HCT116 (cell line): ENCODE results near the gene DRD5. TPM values are rescaled to one million over a fixed set of nuclear protein-coding genes. Genes with fewer than 3 reads are reported as not detected.

Experiments used
- ATAC-seq: fragments of 200-7000 bp; cut with Tn5 transposase; 2 replicates; pipeline ENCODE4 v1.9.1; 2020; ENCODE audit warnings: mild to moderate bottlenecking, moderate library complexity
- BruUV-seq: library from RNA; stranded (reverse); fragments of 400-500 nt; replicated peaks from 2 replicates; lab custom pipeline; 2021; lab: Mats Ljungman, UMichigan
- CTCF ChIA-PET: fragments of 300-600 bp; sonication (Branson Sonifier 250); formaldehyde crosslinking; loops from one replicate; lab custom pipeline; 2021; ENCODE audit warnings: antibody characterized with exemption; lab: Charles Lee
- POLR2A ChIA-PET: fragments of 300-600, 350-600 bp; sonication (Branson Sonifier 250); formaldehyde crosslinking; loops from one replicate; lab custom pipeline; 2021; ENCODE audit warnings: antibody characterized with exemption; lab: Charles Lee
- RAD21 ChIA-PET, 2 experiments: fragments of 300-600 bp; sonication (Branson Sonifier 250); formaldehyde crosslinking; loops; one replicate each; lab custom pipeline; 2023; ENCODE audit warnings: low total read pairs in 2 of 2; ENCODE audit not compliant: uncharacterized antibody in 2 of 2, unreplicated experiment in 2 of 2, low non-redundant PET in 1 of 2; lab: Charles Lee
- DNase-seq: peaks from one replicate; pipeline ENCODE4 v3.0.0-alpha.2; 2010; ENCODE audit warnings: low read depth, low spot score
- H2AFZ ChIP-seq: fragments of 200-600 bp; shearing (Covaris generic), sonication (generic); 2 replicates; pipeline ENCODE4 v1.6.1; 2017; ENCODE audit warnings: low read depth, mixed run types, mixed read lengths, antibody characterized with exemption, low read length; ENCODE audit not compliant: poor library complexity, severe bottlenecking
- H3K27ac ChIP-seq: 2 replicates; pipeline ENCODE4 v1.5.1; 2012; ENCODE audit warnings: low read depth, low read length
- H3K27me3 ChIP-seq: fragments of 200-600 bp; sonication (generic); 2 replicates; pipeline ENCODE4 v1.6.1; 2016; ENCODE audit warnings: mixed run types, low read length, mixed read lengths; ENCODE audit not compliant: insufficient read depth
- H3K36me3 ChIP-seq, 2 experiments: fragments of 200-500 bp in 1 of 2; fragments of 200-600 bp in 1 of 2; sonication (Bioruptor generic) in 1 of 2; sonication (generic) in 1 of 2; 2 replicates each; pipeline versions ENCODE4 v1.5.1 to v1.6.1; 2014 to 2016; ENCODE audit warnings: low read length in 2 of 2, inconsistent platforms in 1 of 2, mixed read lengths in 1 of 2, mixed run types in 1 of 2; ENCODE audit not compliant: insufficient read depth in 2 of 2, control insufficient read depth in 1 of 2
- H3K4me1 ChIP-seq, 2 experiments: fragments of 200-600 bp in 1 of 2; sonication (generic) in 1 of 2; 2 replicates each; pipeline versions ENCODE4 v1.5.1 to v1.6.1; 2012 to 2017; ENCODE audit warnings: low read length in 2 of 2, inconsistent platforms in 1 of 2, mild to moderate bottlenecking in 1 of 2, mixed read lengths in 1 of 2, mixed run types in 1 of 2, moderate library complexity in 1 of 2; ENCODE audit not compliant: insufficient read depth in 2 of 2, control insufficient read depth in 1 of 2
- H3K4me2 ChIP-seq: fragments of 200-600 bp; sonication (generic); 2 replicates; pipeline ENCODE4 v1.6.1; 2017; ENCODE audit warnings: mixed run types, low read length, mixed read lengths
- H3K4me3 ChIP-seq, 2 experiments: fragments of 200-600 bp in 1 of 2; sonication (generic) in 1 of 2; replicated peaks in 1 of 2; 2 replicates each; pipeline ENCODE4 v1.5.1; 2011 to 2016; ENCODE audit warnings: low read length in 2 of 2, control low read depth in 1 of 2, low read depth in 1 of 2, mild to moderate bottlenecking in 1 of 2, mixed read lengths in 1 of 2, mixed run types in 1 of 2
- H3K79me2 ChIP-seq: fragments of 200-600 bp; sonication (generic); 2 replicates; pipeline ENCODE4 v1.6.1; 2017; ENCODE audit warnings: mild to moderate bottlenecking, mixed run types, low read length, moderate library complexity, mixed read lengths; ENCODE audit not compliant: insufficient read depth
- H3K9ac ChIP-seq: fragments of 200-600 bp; sonication (generic); 2 replicates; pipeline ENCODE4 v1.6.1; 2016; ENCODE audit warnings: low read length, mixed read lengths
- H3K9me2 ChIP-seq: fragments of 200-600 bp; sonication (generic), shearing (Covaris generic); 2 replicates; pipeline ENCODE4 v1.6.1; 2017; ENCODE audit warnings: mixed run types, mild to moderate bottlenecking, moderate library complexity; ENCODE audit not compliant: insufficient read depth
- H3K9me3 ChIP-seq, 2 experiments: fragments of 200-500 bp in 1 of 2; fragments of 200-600 bp in 1 of 2; sonication (Bioruptor generic) in 1 of 2; sonication (generic) in 1 of 2; 2 replicates each; pipeline ENCODE4 v1.6.1; 2014 to 2017; ENCODE audit warnings: low read length in 2 of 2, mixed read lengths in 2 of 2, inconsistent platforms in 1 of 2, low read depth in 1 of 2, mild to moderate bottlenecking in 1 of 2, mixed run types in 1 of 2, moderate library complexity in 1 of 2; ENCODE audit not compliant: control insufficient read depth in 1 of 2, insufficient read depth in 1 of 2
- H4K20me1 ChIP-seq: fragments of 200-600 bp; sonication (generic), shearing (Covaris generic); 2 replicates; pipeline ENCODE4 v1.6.1; 2017; ENCODE audit warnings: mixed run types, mild to moderate bottlenecking, moderate library complexity; ENCODE audit not compliant: insufficient read depth
- ATF3 ChIP-seq: IDR thresholded peaks from 2 replicates; pipeline ENCODE4 v1.6.1; 2012
- EZH2 ChIP-seq: fragments of 200-600 bp; sonication (generic); IDR thresholded peaks from 2 replicates; pipeline ENCODE4 v1.6.1; 2017; ENCODE audit warnings: antibody characterized with exemption, mixed run types
- RAD21 ChIP-seq: IDR thresholded peaks from 2 replicates; pipeline ENCODE4 v1.6.1; 2012; ENCODE audit warnings: low read depth, mild to moderate bottlenecking
- SIN3A ChIP-seq: IDR thresholded peaks from 2 replicates; pipeline ENCODE4 v1.6.1; 2012; ENCODE audit warnings: low read depth
- SP1 ChIP-seq: IDR thresholded peaks from 2 replicates; pipeline ENCODE4 v1.6.1; 2012; ENCODE audit warnings: low read depth
- SRF ChIP-seq: IDR thresholded peaks from 2 replicates; pipeline ENCODE4 v1.6.1; 2012; ENCODE audit warnings: low read depth
- TCF7L2 ChIP-seq: IDR thresholded peaks from 2 replicates; pipeline ENCODE4 v1.7.0; 2011; ENCODE audit warnings: borderline replicate concordance, inconsistent platforms; ENCODE audit not compliant: insufficient read depth, insufficient read length; ENCODE audit errors: extremely low read depth
- ZNF274 ChIP-seq: fragments of 200-500 bp; sonication (Bioruptor generic); IDR thresholded peaks from 2 replicates; pipeline ENCODE4 v1.6.1; 2014; ENCODE audit warnings: mild to moderate bottlenecking, low read depth, low read length, inconsistent platforms
- intact Hi-C: fragments of 100-400 bp; cut with micrococcal nuclease; formaldehyde crosslinking; loops from 2 replicates; pipeline ENCODE4 v1.10.0; 2022
- total RNA-seq: library from RNA; stranded (reverse); gene quantifications from one replicate; pipeline ENCODE4 v1.2.1, GENCODE V29; 2021; ENCODE audit not compliant: unreplicated experiment

Gene DRD5
- total RNA-seq, 1 experiment from 2014 or later, result not detected

- no peak for TF ChIP-seq ATF3
These were observed 51.2 kb downstream of the DRD5 start (continued) for GRCh38 chr4:9832640-9833039.

GRCh38 chr4:9833421-9833820, 52.0 kb downstream of the DRD5 start:
- POLR2A ChIA-PET, result no interaction called here
- no peak overlapping the region for H3K4me3 ChIP-seq
- intact Hi-C loops, result no loop called here

More at GRCh38 chr4:9833421-9833820, 52.0 kb downstream of the DRD5 start:
- H3K36me3 ChIP-seq, result no peaks in the 10 kb centered on the region
- no peaks in the 10 kb centered on the region for H3K4me1 ChIP-seq
- no peak overlapping the region for H3K27ac ChIP-seq
- RAD21 ChIA-PET, result no interaction called here
- ATAC-seq, result no peak
- no peaks in the 10 kb centered on the region for H3K79me2 ChIP-seq
- H3K9ac ChIP-seq, result no peak overlapping the region
- no peaks in the 10 kb centered on the region for H3K9me2 ChIP-seq
- CTCF ChIA-PET, result no interaction called here
- no peaks in the 10 kb centered on the region for H3K9me3 ChIP-seq
- TF ChIP-seq SP1 (no peak), RAD21 (no peak), ZNF274 (no peak), SRF (no peak), EZH2 (no peak), TCF7L2 (no peak), SIN3A (no peak)
- TF ChIP-seq, all 23 proteins: peak for 0
- DNase-seq, result no peak
- Histone ChIP-seq H4K20me1 (no peaks in the 10 kb centered on the region), H3K27me3 (peaks cover 22% of the 10 kb centered on the region; the same call in 1 of the 2 replicates), H3K4me2 (no peak overlapping the region), H2AFZ (no peak overlapping the region)
- no TSS peak for BruUV-seq

Other genes starting within 250 kb of the DRD5 start
- gene SLC2A9, start 239.9 kb downstream of the DRD5 start, total RNA-seq, result 2.2 TPM